Mesenchymal stem cell (in vitro differentiated cells and primary cell): ENCODE data around the gene RBP3.

Experiments used
- DNase-seq: peaks from one replicate; pipeline ENCODE4 v3.0.0-alpha.2; 2013
- H2AFZ ChIP-seq: one replicate; pipeline ENCODE4 v1.6.1; 2013; ENCODE audit warnings: low read depth, mild to moderate bottlenecking, control low read depth, inconsistent platforms, low read length, moderate library complexity
- H2AK5ac ChIP-seq: 2 replicates; pipeline ENCODE4 v1.6.1; 2013; ENCODE audit warnings: low read length, moderate library complexity, mild to moderate bottlenecking, inconsistent platforms; ENCODE audit not compliant: severe bottlenecking
- H2BK120ac ChIP-seq: one replicate; pipeline ENCODE4 v1.6.1; 2013; ENCODE audit warnings: low read depth, mild to moderate bottlenecking, inconsistent platforms, low read length, moderate library complexity
- H2BK12ac ChIP-seq, 2 experiments: one replicate each; pipeline ENCODE4 v1.6.1; 2013; ENCODE audit warnings: inconsistent platforms in 2 of 2, low read length in 2 of 2, mild to moderate bottlenecking in 2 of 2, moderate library complexity in 2 of 2, control low read depth in 1 of 2
- H2BK15ac ChIP-seq: one replicate; pipeline ENCODE4 v1.6.1; 2013; ENCODE audit warnings: mild to moderate bottlenecking, low read depth, inconsistent platforms; ENCODE audit not compliant: poor library complexity, severe bottlenecking
- H2BK5ac ChIP-seq: 2 replicates; pipeline ENCODE4 v1.6.1; 2013; ENCODE audit warnings: low read depth, mild to moderate bottlenecking, low read length, control low read depth, inconsistent platforms; ENCODE audit not compliant: poor library complexity, severe bottlenecking
- H3K14ac ChIP-seq, 2 experiments: one replicate each; pipeline ENCODE4 v1.6.1; 2013; ENCODE audit warnings: inconsistent platforms in 2 of 2, low read length in 2 of 2, control low read depth in 1 of 2, mild to moderate bottlenecking in 1 of 2, moderate library complexity in 1 of 2
- H3K18ac ChIP-seq, 2 experiments: one replicate each; pipeline ENCODE4 v1.6.1; 2013; ENCODE audit warnings: inconsistent platforms in 2 of 2, low read length in 2 of 2, control low read depth in 1 of 2, low read depth in 1 of 2, mild to moderate bottlenecking in 1 of 2
- H3K23ac ChIP-seq, 2 experiments: one replicate each; pipeline ENCODE4 v1.6.1; 2013; ENCODE audit warnings: inconsistent platforms in 2 of 2, low read length in 2 of 2, mild to moderate bottlenecking in 2 of 2, moderate library complexity in 2 of 2, control low read depth in 1 of 2
- H3K27ac ChIP-seq: 2 replicates; pipeline ENCODE4 v1.5.1; 2013; ENCODE audit warnings: mild to moderate bottlenecking, moderate library complexity, low read length, control low read depth, inconsistent platforms; ENCODE audit not compliant: poor library complexity, severe bottlenecking
- H3K27me3 ChIP-seq, 2 experiments: 2 replicates each; pipeline versions ENCODE4 v1.6.1 to v1.7.0; 2013; ENCODE audit warnings: low read length in 2 of 2, mild to moderate bottlenecking in 2 of 2, moderate library complexity in 2 of 2, control low read depth in 1 of 2, inconsistent platforms in 1 of 2; ENCODE audit not compliant: control insufficient read depth in 1 of 2, insufficient read depth in 1 of 2
- H3K36me3 ChIP-seq, 2 experiments: 2 replicates each; pipeline versions ENCODE4 v1.6.1 to v1.7.0; 2013; ENCODE audit warnings: low read length in 2 of 2, control low read depth in 1 of 2, inconsistent platforms in 1 of 2, low read depth in 1 of 2, mild to moderate bottlenecking in 1 of 2; ENCODE audit not compliant: insufficient read depth in 2 of 2, control insufficient read depth in 1 of 2
- H3K4ac ChIP-seq, 2 experiments: one replicate each; pipeline ENCODE4 v1.6.1; 2013; ENCODE audit warnings: inconsistent platforms in 2 of 2, low read length in 2 of 2, mild to moderate bottlenecking in 2 of 2, moderate library complexity in 2 of 2, control low read depth in 1 of 2, low read depth in 1 of 2
- H3K4me1 ChIP-seq: 2 replicates; pipeline ENCODE4 v1.6.1; 2013; ENCODE audit warnings: low read depth, low read length, control low read depth; ENCODE audit not compliant: control insufficient read depth, insufficient read depth
- H3K4me2 ChIP-seq: 2 replicates; pipeline ENCODE4 v1.6.1; 2013; ENCODE audit warnings: low read length, mild to moderate bottlenecking, inconsistent platforms; ENCODE audit not compliant: poor library complexity, severe bottlenecking
- H3K4me3 ChIP-seq, 2 experiments: 2 replicates each; pipeline versions ENCODE4 v1.5.1 to v1.7.0; 2013; ENCODE audit warnings: low read length in 2 of 2, mild to moderate bottlenecking in 2 of 2, control low read depth in 1 of 2, low read depth in 1 of 2; ENCODE audit not compliant: insufficient read depth in 1 of 2
- H3K79me1 ChIP-seq: replicated peaks from 2 replicates; pipeline ENCODE4 v1.6.1; 2013; ENCODE audit warnings: mild to moderate bottlenecking, control low read depth, low read length, inconsistent platforms; ENCODE audit not compliant: poor library complexity, severe bottlenecking
- H3K9ac ChIP-seq: 2 replicates; pipeline ENCODE4 v1.7.0; 2013; ENCODE audit warnings: mild to moderate bottlenecking, low read length, moderate library complexity
- H3K9me3 ChIP-seq: 2 replicates; pipeline ENCODE4 v1.7.0; 2013; ENCODE audit warnings: mild to moderate bottlenecking, low read length; ENCODE audit not compliant: control insufficient read depth
- H4K8ac ChIP-seq: one replicate; pipeline ENCODE4 v1.6.1; 2013; ENCODE audit warnings: inconsistent platforms, mild to moderate bottlenecking, low read length, moderate library complexity
- H4K91ac ChIP-seq: one replicate; pipeline ENCODE4 v1.6.1; 2013; ENCODE audit warnings: mild to moderate bottlenecking, low read length, inconsistent platforms
- WGBS: methylation state at CpG from one replicate; pipeline ENCODE4 v1.1.7; 2013; ENCODE audit warnings: mixed read lengths; 5-methylcytosine and 5-hydroxymethylcytosine counted together

Gene RBP3

DNA sequence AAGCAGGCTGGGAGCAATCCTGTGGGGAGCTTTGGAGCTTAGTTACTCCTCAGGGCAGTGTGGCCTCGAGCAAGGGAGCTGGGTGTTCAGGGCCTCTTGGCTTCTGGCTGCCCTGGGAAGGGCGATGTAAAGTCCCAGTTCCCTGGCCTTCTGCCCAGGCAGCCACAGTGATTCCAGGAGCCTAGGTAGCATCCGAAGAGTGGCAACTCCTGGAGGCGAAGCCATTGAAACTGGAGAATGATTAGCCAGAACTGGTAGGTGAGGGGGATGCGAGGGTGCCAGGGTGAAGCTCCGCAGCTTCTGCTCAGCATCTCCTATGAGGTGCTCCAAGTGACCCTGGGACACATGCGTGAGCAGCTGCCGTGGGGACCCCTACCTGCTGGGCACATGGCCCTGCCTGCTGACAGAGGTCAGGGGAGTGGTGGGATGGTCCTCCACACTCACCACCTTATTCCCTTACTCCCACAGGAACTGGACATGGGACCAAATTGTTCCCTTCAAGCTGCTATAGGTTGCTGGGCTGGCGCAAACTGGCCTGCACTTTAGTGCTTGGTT is 33.7 kb upstream of the RBP3 start:
- Histone ChIP-seq H3K4me1 (no peaks in the 10 kb centered on the region), H2AFZ (no peak overlapping the region), H3K4ac (no peak overlapping the region), H3K9ac (no peak overlapping the region), H3K23ac (no peak overlapping the region), H3K18ac (no peak overlapping the region), H4K91ac (no peak overlapping the region), H4K8ac (no peak overlapping the region), H2BK5ac (no peak overlapping the region), H3K79me1 (no peaks in the 10 kb centered on the region), H2BK12ac (no peak overlapping the region), H3K14ac (no peak overlapping the region), H3K27me3 (peaks cover 6 to 32% of the 10 kb centered on the region in 2 experiments), H2BK120ac (no peak overlapping the region), H3K4me2 (no peak overlapping the region), H3K27ac (no peak overlapping the region), H3K9me3 (no peaks in the 10 kb centered on the region), H3K36me3 (no peaks in the 10 kb centered on the region), H2BK15ac (no peak overlapping the region), H3K4me3 (no peak overlapping the region), H2AK5ac (no peak overlapping the region)
- 78% methylated on average over 9 of the region's 9 CpGs for WGBS
- DNase-seq = no peak

DNA sequence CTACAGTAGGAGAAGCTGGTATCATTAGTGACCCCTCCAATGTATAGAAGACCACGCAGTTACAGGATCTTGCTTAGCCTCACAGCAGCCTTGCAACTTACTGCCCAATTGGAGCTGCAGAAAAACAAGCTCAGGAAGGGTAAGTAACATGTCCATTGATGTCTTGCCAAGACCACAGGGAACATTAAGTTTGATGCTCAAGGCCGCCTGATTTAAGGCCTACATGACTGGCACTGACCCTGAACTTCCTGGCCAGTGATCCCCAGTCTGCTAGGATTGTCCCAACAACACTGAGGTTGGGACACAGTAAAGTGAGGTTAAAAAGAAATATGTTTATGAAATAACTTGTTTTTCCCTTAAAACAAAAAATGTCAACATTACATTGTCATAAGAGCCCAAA is 32.7 kb upstream of the RBP3 start:
- H3K27ac ChIP-seq = no peak overlapping the region
- no peak overlapping the region for H4K8ac ChIP-seq
- no peak overlapping the region for H3K14ac ChIP-seq
- H3K27me3 ChIP-seq = peaks cover 15 to 40% of the 10 kb centered on the region in 2 experiments
- no peak overlapping the region for H3K18ac ChIP-seq
- H3K4me2 ChIP-seq = no peak overlapping the region
- no peak overlapping the region for H3K4ac ChIP-seq
- H2BK120ac ChIP-seq = no peak overlapping the region
- no peak overlapping the region for H4K91ac ChIP-seq
- H2AFZ ChIP-seq = no peak overlapping the region
- 71% methylated on average over 2 of the region's 2 CpGs for WGBS
- H2BK15ac ChIP-seq = no peak overlapping the region
- no peak overlapping the region for H3K23ac ChIP-seq
- no peaks in the 10 kb centered on the region for H3K9me3 ChIP-seq
- H2BK12ac ChIP-seq = no peak overlapping the region
- no peak overlapping the region for H3K4me3 ChIP-seq
- no peak overlapping the region for H3K9ac ChIP-seq
- no peak overlapping the region for H2AK5ac ChIP-seq
- no peaks in the 10 kb centered on the region for H3K79me1 ChIP-seq
- no peak overlapping the region for H2BK5ac ChIP-seq
- DNase-seq = no peak
- H3K4me1 ChIP-seq = no peaks in the 10 kb centered on the region
- H3K36me3 ChIP-seq = no peaks in the 10 kb centered on the region

DNA sequence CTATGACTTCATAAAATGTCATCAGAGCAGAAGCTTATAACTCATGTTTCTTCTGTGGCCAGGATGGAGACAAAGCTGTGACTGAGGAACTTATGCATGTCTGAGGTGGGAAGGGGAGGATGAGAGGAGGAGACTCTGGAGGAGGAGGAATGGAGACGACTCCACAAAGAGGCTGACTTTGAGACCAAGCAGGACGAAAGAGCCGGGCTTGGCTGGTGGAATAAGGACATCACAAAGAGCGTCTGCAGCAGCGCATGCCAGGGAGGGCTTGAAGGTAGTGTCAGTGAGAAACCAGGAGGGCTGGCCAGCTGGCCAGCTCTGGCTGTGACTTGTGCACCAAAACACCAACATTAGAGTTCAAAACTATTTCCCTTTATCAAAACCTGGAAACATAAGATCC is 32.0 kb upstream of the RBP3 start:
- Histone ChIP-seq H3K14ac (no peak overlapping the region), H3K27ac (no peak overlapping the region), H3K23ac (no peak overlapping the region), H3K4me1 (no peaks in the 10 kb centered on the region), H3K9ac (no peak overlapping the region), H3K36me3 (no peaks in the 10 kb centered on the region), H3K4me3 (no peak overlapping the region), H3K4me2 (no peak overlapping the region), H2BK12ac (no peak overlapping the region), H2AFZ (no peak overlapping the region), H4K91ac (no peak overlapping the region), H2AK5ac (no peak overlapping the region), H2BK15ac (no peak overlapping the region), H2BK120ac (no peak overlapping the region), H3K27me3 (peaks cover 23 to 39% of the 10 kb centered on the region in 2 experiments), H3K79me1 (no peaks in the 10 kb centered on the region), H3K18ac (no peak overlapping the region), H2BK5ac (no peak overlapping the region), H3K9me3 (no peaks in the 10 kb centered on the region), H3K4ac (no peak overlapping the region), H4K8ac (no peak overlapping the region)
- WGBS = 83% methylated on average over 5 of the region's 5 CpGs
- no peak for DNase-seq

DNA sequence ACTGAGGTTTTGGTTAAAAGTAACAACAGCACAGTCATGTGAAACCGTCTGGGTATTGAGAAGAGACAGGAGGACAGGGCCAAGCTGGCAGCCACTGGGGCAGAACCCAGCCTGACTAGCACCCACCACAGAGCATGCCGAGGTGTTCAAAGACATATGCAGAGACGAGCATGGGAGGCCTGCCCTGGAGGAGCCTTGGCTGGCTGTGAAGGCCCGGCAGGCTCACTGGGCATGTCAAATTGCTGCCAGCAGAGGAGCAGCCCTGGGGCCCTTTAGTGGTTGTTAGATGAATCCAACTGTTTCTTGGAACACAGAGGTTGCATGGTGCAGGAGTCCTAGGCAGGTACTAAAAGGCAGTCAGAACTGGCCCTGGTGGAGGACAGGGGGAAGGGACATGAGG is 30.9 kb upstream of the RBP3 start:
- WGBS = 70% methylated on average over 4 of the region's 4 CpGs
- Histone ChIP-seq H3K9me3 (no peaks in the 10 kb centered on the region), H2BK12ac (no peak overlapping the region), H3K14ac (no peak overlapping the region), H3K4me1 (no peaks in the 10 kb centered on the region), H3K9ac (no peak overlapping the region), H2AK5ac (no peak overlapping the region), H3K18ac (no peak overlapping the region), H2BK120ac (no peak overlapping the region), H3K27ac (no peak overlapping the region), H2BK5ac (no peak overlapping the region), H4K91ac (no peak overlapping the region), H2BK15ac (no peak overlapping the region), H3K79me1 (no peaks in the 10 kb centered on the region), H3K23ac (no peak overlapping the region), H3K36me3 (no peaks in the 10 kb centered on the region), H4K8ac (no peak overlapping the region), H3K4ac (no peak overlapping the region), H3K4me2 (no peak overlapping the region), H2AFZ (no peak overlapping the region), H3K4me3 (no peak overlapping the region), H3K27me3 (peaks cover 34 to 39% of the 10 kb centered on the region in 2 experiments)
- no peak for DNase-seq
